ENCODE data around the gene FBXO45. TPM values are rescaled to one million over a fixed set of nuclear protein-coding genes. Genes with fewer than 3 reads are reported as not detected.
"Not testable (repeated sequence)": the region's sequence is repeated elsewhere in the genome, so short reads cannot be mapped to it uniquely, and the experiment has no call there.

FBXO45 gene
- 1 to 10 TPM; 3.2 to 7.9 (median 7.8) TPM for total RNA-seq
- total RNA-seq (2013): 10.6 TPM

GRCh38 chr3:196568246-196569002 lies at the start of gene FBXO45, which contains the start of gene WDR53:
FBXO45 (plus strand) TSS chr3:196568660; CDS start chr3:196568985, 325 bp downstream.
WDR53 (minus strand) TSS chr3:196568554; CDS start chr3:196561475, 7,079 bp downstream.
- peak within 1 kb of the TSS; percentile 84 for H3K27ac ChIP-seq (ENCODE audit: low read length)
- no peaks in the 10 kb centered on the region for H3K36me3 ChIP-seq (ENCODE audit: control insufficient read depth, insufficient read depth, low read length)
- DNase-seq (peak; percentile 95 to 98), ATAC-seq (peak; percentile 89 to 96 (median 90))
- Mint-ChIP-seq H3K9me3 (no peaks in the 10 kb centered on the region), H3K27ac (peak within 1 kb of the TSS; percentile 88 to 92), H3K4me1 (peaks cover 19 to 27% of the 10 kb centered on the region in 2 donors), H3K27me3 (ENCODE audit: low read depth in 2 of 2) (no peaks in the 10 kb centered on the region), H3K4me3 (peak within 1 kb of the TSS; percentile 90), H3K36me3 (no peaks in the 10 kb centered on the region)
- intact Hi-C loops (cut with micrococcal nuclease): loop anchor here (1.0 to 5.0 kb wide), 4 partner anchors 64 to 374 kb away; partner anchors contain the start of genes CEP19, NCBP2, PIGX and SENP5
- no peaks in the 10 kb centered on the region for H3K27me3 ChIP-seq (ENCODE audit: control insufficient read depth, insufficient read depth, low read length)
- no peaks in the 10 kb centered on the region for H3K9me3 ChIP-seq (ENCODE audit: control insufficient read depth, insufficient read depth, low read length)
- peak within 1 kb of the TSS; percentile 76 for H3K4me3 ChIP-seq (ENCODE audit: low read length)
- TF ChIP-seq, protein P1, sequence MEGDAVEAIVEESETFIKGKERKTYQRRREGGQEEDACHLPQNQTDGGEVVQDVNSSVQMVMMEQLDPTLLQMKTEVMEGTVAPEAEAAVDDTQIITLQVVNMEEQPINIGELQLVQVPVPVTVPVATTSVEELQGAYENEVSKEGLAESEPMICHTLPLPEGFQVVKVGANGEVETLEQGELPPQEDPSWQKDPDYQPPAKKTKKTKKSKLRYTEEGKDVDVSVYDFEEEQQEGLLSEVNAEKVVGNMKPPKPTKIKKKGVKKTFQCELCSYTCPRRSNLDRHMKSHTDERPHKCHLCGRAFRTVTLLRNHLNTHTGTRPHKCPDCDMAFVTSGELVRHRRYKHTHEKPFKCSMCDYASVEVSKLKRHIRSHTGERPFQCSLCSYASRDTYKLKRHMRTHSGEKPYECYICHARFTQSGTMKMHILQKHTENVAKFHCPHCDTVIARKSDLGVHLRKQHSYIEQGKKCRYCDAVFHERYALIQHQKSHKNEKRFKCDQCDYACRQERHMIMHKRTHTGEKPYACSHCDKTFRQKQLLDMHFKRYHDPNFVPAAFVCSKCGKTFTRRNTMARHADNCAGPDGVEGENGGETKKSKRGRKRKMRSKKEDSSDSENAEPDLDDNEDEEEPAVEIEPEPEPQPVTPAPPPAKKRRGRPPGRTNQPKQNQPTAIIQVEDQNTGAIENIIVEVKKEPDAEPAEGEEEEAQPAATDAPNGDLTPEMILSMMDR (IDR thresholded peaks at IDR 0.05): no peak
- WGBS (ENCODE audit: insufficient coverage): under 1% methylated on average over 87 of the region's 87 CpGs
- peaks cover 19% of the 10 kb centered on the region for H3K4me1 ChIP-seq (ENCODE audit: control insufficient read depth, insufficient read depth, low read length)

DNA sequence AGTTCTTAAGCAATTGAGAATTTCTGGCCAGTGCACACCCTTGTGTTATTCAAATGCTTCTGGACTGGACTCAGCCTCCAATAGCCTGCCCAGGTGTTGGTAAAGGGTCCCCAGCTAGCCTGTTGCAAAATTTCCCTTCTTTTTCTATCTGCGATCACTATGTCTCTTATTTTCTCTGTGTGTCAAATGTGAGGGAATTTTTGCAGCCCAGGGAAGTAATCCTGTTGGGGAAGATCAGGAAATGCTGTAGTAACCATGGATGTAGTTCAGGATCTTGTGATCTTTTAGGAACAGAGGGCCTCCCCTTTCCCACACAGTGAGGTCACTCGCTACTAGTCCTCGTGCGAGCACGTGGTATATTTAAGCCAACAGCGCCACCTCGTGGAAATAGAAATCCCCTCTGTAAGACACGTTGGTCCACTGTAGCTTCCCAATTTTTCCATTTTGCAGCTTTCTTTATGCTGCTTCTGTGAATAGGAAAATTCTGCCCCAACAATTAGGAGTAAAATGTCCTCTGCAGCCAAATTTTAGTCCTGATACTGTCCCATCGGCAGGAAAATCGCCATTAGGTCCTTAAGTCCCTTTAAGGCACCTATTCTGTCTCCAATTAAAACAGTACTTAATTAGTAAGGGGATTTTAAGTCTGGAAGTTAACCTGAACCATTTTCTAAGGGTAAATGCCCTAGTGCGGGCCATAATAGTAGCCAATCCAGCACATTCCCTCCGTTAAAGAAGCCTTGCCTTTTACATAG lies 49.3 kb upstream of the FBXO45 start:
- DNase-seq (peak; percentile 55 to 78), ATAC-seq (peak in 2 of 3 donors; percentile 68 to 82)
- TF ChIP-seq, protein P1 (IDR thresholded peaks at IDR 0.05): peak; percentile 73
- no peaks in the 10 kb centered on the region for H3K4me1 ChIP-seq (ENCODE audit: control insufficient read depth, insufficient read depth, low read length)
- no peaks in the 10 kb centered on the region for H3K36me3 ChIP-seq (ENCODE audit: control insufficient read depth, insufficient read depth, low read length)
- 56% methylated on average over 11 of the region's 12 CpGs for WGBS (ENCODE audit: insufficient coverage)
- Mint-ChIP-seq H3K9me3 (peaks cover 5 to 8% of the 10 kb centered on the region in 2 donors), H3K4me1 (no peaks in the 10 kb centered on the region), H3K4me3 (no peak overlapping the region), H3K27ac (no peak overlapping the region), H3K27me3 (ENCODE audit: low read depth in 2 of 2) (no peaks in the 10 kb centered on the region), H3K36me3 (peaks cover 26% of the 10 kb centered on the region)
- H3K9me3 ChIP-seq (ENCODE audit: control insufficient read depth, insufficient read depth, low read length): peaks cover 53% of the 10 kb centered on the region
- H3K27ac ChIP-seq (ENCODE audit: low read length): no peak overlapping the region
- H3K4me3 ChIP-seq (ENCODE audit: low read length): no peak overlapping the region
- no peaks in the 10 kb centered on the region for H3K27me3 ChIP-seq (ENCODE audit: control insufficient read depth, insufficient read depth, low read length)
- intact Hi-C loops (cut with micrococcal nuclease): loop anchor here (1.0 kb wide), 2 partner anchors 266 to 446 kb away; no protein-coding TSS in a partner anchor

DNA sequence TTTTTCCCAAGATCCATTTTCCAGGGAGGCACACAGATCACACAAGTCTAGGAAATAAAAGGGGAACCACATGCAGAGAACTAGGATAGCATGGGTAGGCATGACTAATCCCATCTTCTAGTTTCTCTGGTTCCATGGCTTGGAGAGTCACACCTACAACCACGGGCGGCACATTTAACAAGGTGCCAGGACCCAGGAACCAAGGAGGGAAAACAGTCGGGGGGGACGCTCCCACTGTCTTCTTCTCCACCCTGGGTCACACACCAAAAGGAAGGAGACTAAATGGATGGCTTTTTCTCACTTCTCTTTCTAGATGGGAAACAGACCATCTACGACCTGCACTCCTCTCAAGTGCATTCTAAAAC lies 48.8 kb upstream of the FBXO45 start:
- intact Hi-C loops (cut with micrococcal nuclease): loop anchor here (1.0 kb wide), 2 partner anchors 266 to 446 kb away; no protein-coding TSS in a partner anchor
- Histone ChIP-seq H3K4me3 (ENCODE audit: low read length) (no peak overlapping the region), H3K4me1 (ENCODE audit: control insufficient read depth, insufficient read depth, low read length) (no peaks in the 10 kb centered on the region), H3K36me3 (ENCODE audit: control insufficient read depth, insufficient read depth, low read length) (no peaks in the 10 kb centered on the region), H3K27me3 (ENCODE audit: control insufficient read depth, insufficient read depth, low read length) (no peaks in the 10 kb centered on the region), H3K9me3 (ENCODE audit: control insufficient read depth, insufficient read depth, low read length) (peaks cover 53% of the 10 kb centered on the region), H3K27ac (ENCODE audit: low read length) (no peak overlapping the region)
- ATAC-seq (no peak), DNase-seq (peak in 1 of 2 donors; percentile 41)
- Mint-ChIP-seq H3K4me3 (no peak overlapping the region), H3K27me3 (ENCODE audit: low read depth in 2 of 2) (no peaks in the 10 kb centered on the region), H3K9me3 (peaks cover 5 to 8% of the 10 kb centered on the region in 2 donors), H3K27ac (no peak overlapping the region), H3K36me3 (peaks cover 26% of the 10 kb centered on the region), H3K4me1 (no peaks in the 10 kb centered on the region)
- 81% methylated on average over 5 of the region's 5 CpGs for WGBS (ENCODE audit: insufficient coverage)
- TF ChIP-seq, protein P1 (IDR thresholded peaks at IDR 0.05): no peak

- H3K4me1 Mint-ChIP-seq; intact Hi-C loops (cut with micrococcal nuclease); H3K36me3 ChIP-seq (ENCODE audit: control insufficient read depth, insufficient read depth, low read length); H3K27me3 Mint-ChIP-seq (ENCODE audit: low read depth in 2 of 2); DNase-seq; H3K4me3 ChIP-seq (ENCODE audit: low read length); ATAC-seq; H3K4me3 Mint-ChIP-seq; H3K27ac ChIP-seq (ENCODE audit: low read length); H3K4me1 ChIP-seq (ENCODE audit: control insufficient read depth, insufficient read depth, low read length); H3K9me3 Mint-ChIP-seq; H3K27me3 ChIP-seq (ENCODE audit: control insufficient read depth, insufficient read depth, low read length); H3K27ac Mint-ChIP-seq: not testable (repeated sequence)
- H3K36me3 Mint-ChIP-seq: peaks cover 26% of the 10 kb centered on the region
- WGBS (ENCODE audit: insufficient coverage): 97% methylated on average over 10 of the region's 12 CpGs
- peaks cover 53% of the 10 kb centered on the region for H3K9me3 ChIP-seq (ENCODE audit: control insufficient read depth, insufficient read depth, low read length)
Observed at GRCh38 chr3:196521291-196521690, 47.2 kb upstream of the FBXO45 start.

All from natural killer cell (primary cell).